ENCODE results near the gene PTPRN2. TPM values are rescaled to one million over a fixed set of nuclear protein-coding genes. Genes with fewer than 3 reads are reported as not detected.

The PTPRN2 gene
- total and polyA plus RNA-seq, 2 of the 8 experiments (the other 6 are each of a cell fraction or from before 2014, with no cell fraction given), result 2.6 to 4.5 TPM

DNA sequence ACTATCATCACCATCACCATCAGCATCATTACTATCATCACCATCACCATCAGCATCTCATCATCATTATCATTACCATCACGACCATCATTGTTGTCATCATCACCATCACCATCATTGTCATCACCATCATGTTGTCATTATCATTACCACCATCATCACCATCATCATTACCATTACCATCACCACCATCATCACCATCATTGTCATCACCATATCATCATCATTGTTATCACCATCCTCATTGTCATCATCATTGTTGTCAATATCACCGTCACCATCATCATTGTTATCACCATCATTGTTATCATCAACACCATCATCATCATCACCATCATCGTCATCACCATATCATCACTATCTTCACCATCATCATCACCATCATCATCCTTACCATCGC is 124.3 kb downstream of the PTPRN2 start:
- Histone ChIP-seq H3K56ac (replicated peaks; ENCODE audit: insufficient read length, low read depth, low read length) (no peak overlapping the region), H3K4ac (replicated peaks; ENCODE audit: insufficient read length, low read depth, low read length) (no peak overlapping the region), H3K23ac (ENCODE audit: insufficient read length) (no peak overlapping the region), H3K18ac (ENCODE audit: extremely low read depth, low read length) (no peak overlapping the region), H4K20me1 (replicated peaks in 1 of 2; ENCODE audit: control insufficient read depth in 1 of 2, insufficient read depth in 2 of 2, low read length in 2 of 2) (peaks cover 0 to 4% of the 10 kb centered on the region in 2 experiments), H3K27ac (ENCODE audit: low read depth, low read length) (no peak overlapping the region), H3K4me3 (ENCODE audit: extremely low read depth in 1 of 4, insufficient read depth in 2 of 4, low read depth in 3 of 4, low read length in 4 of 4) (no peak overlapping the region), H3K9me3 (ENCODE audit: insufficient read depth in 2 of 2, low read depth in 1 of 2, low read length in 1 of 2) (0 out of 4 replicates have a peak, but pooled peaks cover 0 to 3% of the 10 kb centered on the region in 2 experiments), H3K4me1 (replicated peaks in 1 of 4; ENCODE audit: control insufficient read depth in 3 of 4, insufficient read depth in 4 of 4, low read length in 3 of 4) (peaks cover 0 to 7% (median 4%) of the 10 kb centered on the region in 4 experiments; a peak in 5 of 7 replicates), H3K14ac (ENCODE audit: insufficient read length) (no peak overlapping the region), H2AFZ (ENCODE audit: low read length) (no peak overlapping the region), H3K27me3 (replicated peaks in 1 of 4; ENCODE audit: control insufficient read depth in 3 of 4, extremely low read depth in 1 of 4, insufficient read depth in 3 of 4, low read length in 3 of 4) (no peaks in the 10 kb centered on the region; a peak in 1 of 7 replicates), H2BK120ac (replicated peaks; ENCODE audit: low read depth, low read length) (no peak overlapping the region), H4K8ac (ENCODE audit: extremely low read depth, insufficient read depth, low read length) (no peak overlapping the region), H4K91ac (replicated peaks; ENCODE audit: insufficient read length, low read length) (no peak overlapping the region), H3K36me3 (ENCODE audit: control insufficient read depth in 2 of 4, insufficient read depth in 4 of 4, low read length in 3 of 4) (no peaks in the 10 kb centered on the region), H3K79me1 (ENCODE audit: low read depth, low read length) (no peaks in the 10 kb centered on the region), H4K5ac (ENCODE audit: insufficient read length, low read depth, low read length) (no peak overlapping the region), H3K9ac (replicated peaks in 1 of 4; ENCODE audit: extremely low read depth in 1 of 4, low read depth in 3 of 4, low read length in 3 of 4) (no peak overlapping the region), H3K23me2 (ENCODE audit: low read depth, low read length) (peaks cover 6% of the 10 kb centered on the region; the same call in 1 of the 2 replicates), H2BK20ac (ENCODE audit: low read length) (no peak overlapping the region), H2BK5ac (ENCODE audit: low read depth, low read length) (no peak overlapping the region), H2BK15ac (ENCODE audit: low read length) (no peak overlapping the region), H2AK5ac (ENCODE audit: low read depth, low read length) (peak overlapping the region; percentile 96; the same call in 1 of the 2 replicates), H2BK12ac (ENCODE audit: low read depth, low read length) (no peak overlapping the region), H3K79me2 (ENCODE audit: control insufficient read depth in 1 of 2, insufficient read depth in 2 of 2, low read length in 2 of 2) (no peaks in the 10 kb centered on the region), H3K4me2 (ENCODE audit: insufficient read depth in 1 of 2, low read depth in 2 of 2, low read length in 2 of 2) (no peak overlapping the region)
- DNase-seq (ENCODE audit: low read depth in 1 of 2, low spot score in 2 of 2) (no peak), FAIRE-seq (no peak)
- 91 to 100% methylated on average over 2 to 4 of the region's 4 CpGs for WGBS, 2 experiments (ENCODE audit: extremely low coverage in 1 of 2, insufficient coverage in 1 of 2, insufficient read length in 1 of 2, insufficient replicate concordance in 2 of 2, low coverage in 1 of 2, low lambda C conversion rate in 2 of 2, missing lambda C conversion rate in 1 of 2)
- ChIA-PET CTCF (ENCODE audit: partially characterized antibody) (no interaction called here), POLR2A (ENCODE audit: partially characterized antibody) (no interaction called here)
- TF ChIP-seq BCL11A (IDR thresholded peaks at IDR 0.05; ENCODE audit: low read depth in 2 of 2, low read length in 2 of 2), result no peak
- TF ChIP-seq SIN3A (conservative IDR thresholded peaks at IDR 0.05 in 1 of 2, IDR thresholded peaks at IDR 0.05 in 1 of 2; ENCODE audit: low read depth in 1 of 2, low read length in 2 of 2), result no peak
- no peak for TF ChIP-seq NANOG (IDR thresholded peaks at IDR 0.05; ENCODE audit: insufficient read depth, low read depth, low read length, poor library complexity, severe bottlenecking)
- no peak for TF ChIP-seq JUN (IDR thresholded peaks at IDR 0.05; ENCODE audit: low read depth, low read length)
- no peak for TF ChIP-seq TAF1 (IDR thresholded peaks at IDR 0.05; ENCODE audit: low read depth, low read length)
- no peak for TF ChIP-seq KDM4A (IDR thresholded peaks at IDR 0.05; ENCODE audit: low read depth, low read length, severe bottlenecking)
- TF ChIP-seq SRF (IDR thresholded peaks at IDR 0.05; ENCODE audit: low read depth, low read length), result no peak
- no peak for TF ChIP-seq BRCA1 (IDR thresholded peaks at IDR 0.05; ENCODE audit: low read depth, low read length)
- TF ChIP-seq, protein P1, sequence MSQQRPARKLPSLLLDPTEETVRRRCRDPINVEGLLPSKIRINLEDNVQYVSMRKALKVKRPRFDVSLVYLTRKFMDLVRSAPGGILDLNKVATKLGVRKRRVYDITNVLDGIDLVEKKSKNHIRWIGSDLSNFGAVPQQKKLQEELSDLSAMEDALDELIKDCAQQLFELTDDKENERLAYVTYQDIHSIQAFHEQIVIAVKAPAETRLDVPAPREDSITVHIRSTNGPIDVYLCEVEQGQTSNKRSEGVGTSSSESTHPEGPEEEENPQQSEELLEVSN (IDR thresholded peaks at IDR 0.05), result no peak
- no peak for TF ChIP-seq POLR2A (IDR thresholded peaks at IDR 0.05; ENCODE audit: control extremely low read depth in 1 of 2, low read depth in 2 of 2, low read length in 2 of 2)
- TF ChIP-seq EP300 (IDR thresholded peaks at IDR 0.05; ENCODE audit: borderline replicate concordance in 1 of 2, low read depth in 2 of 2, low read length in 2 of 2), result no peak
- no peak for TF ChIP-seq EZH2 (IDR thresholded peaks at IDR 0.05; ENCODE audit: low read depth, low read length, severe bottlenecking)
- TF ChIP-seq BACH1 (IDR thresholded peaks at IDR 0.05; ENCODE audit: low read length), result no peak
- no peak for TF ChIP-seq ZNF274 (IDR thresholded peaks at IDR 0.05; ENCODE audit: borderline replicate concordance, extremely low read depth, low read length)

Data from H1 (cell line).